ENCODE results near the gene GLB1L2.

Gene GLB1L2

DNA sequence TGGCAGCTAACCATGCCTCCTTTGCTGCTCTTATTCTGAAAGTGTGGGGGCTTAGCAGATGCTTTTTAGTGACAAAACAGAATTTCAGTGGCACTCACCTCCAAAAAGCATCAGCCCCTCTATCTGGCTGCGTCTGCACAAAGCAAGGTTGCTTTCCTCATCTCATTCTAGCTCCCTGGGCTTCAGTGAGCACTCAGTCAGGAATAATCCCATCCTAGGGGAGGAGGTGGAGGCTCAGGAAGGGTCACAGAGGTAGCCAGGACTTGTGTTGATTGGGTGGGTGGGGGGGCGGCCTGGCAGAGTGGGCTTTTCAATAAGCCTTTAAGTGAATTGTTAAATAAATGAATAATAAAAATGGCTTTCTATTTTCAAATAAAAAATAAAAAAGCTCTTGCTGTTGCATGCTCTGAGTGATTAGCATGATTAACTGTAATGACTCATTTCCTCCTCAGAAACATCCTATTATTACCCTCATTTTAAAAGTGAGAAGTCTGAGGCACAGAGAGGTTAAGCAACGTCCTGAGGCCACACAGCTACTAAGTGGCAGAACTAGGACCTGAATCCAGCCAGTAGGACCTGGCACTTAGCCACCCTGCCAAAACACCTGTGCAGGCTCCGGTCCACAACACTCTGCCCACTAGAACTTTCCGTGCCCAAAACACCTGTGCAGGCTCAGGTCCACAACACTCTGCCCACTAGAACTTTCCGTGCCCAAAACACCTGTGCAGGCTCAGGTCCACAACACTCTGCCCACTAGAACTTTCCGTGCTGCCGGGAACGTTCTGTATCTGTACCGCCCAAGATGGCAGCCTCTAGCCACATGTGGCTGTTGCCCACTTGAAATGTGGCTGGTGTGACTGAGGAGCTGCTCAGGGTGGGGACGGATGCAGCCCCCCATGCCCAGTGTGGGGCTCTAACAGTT is 74.7 kb downstream of the GLB1L2 start:
- FAIRE-seq: no peak

DNA sequence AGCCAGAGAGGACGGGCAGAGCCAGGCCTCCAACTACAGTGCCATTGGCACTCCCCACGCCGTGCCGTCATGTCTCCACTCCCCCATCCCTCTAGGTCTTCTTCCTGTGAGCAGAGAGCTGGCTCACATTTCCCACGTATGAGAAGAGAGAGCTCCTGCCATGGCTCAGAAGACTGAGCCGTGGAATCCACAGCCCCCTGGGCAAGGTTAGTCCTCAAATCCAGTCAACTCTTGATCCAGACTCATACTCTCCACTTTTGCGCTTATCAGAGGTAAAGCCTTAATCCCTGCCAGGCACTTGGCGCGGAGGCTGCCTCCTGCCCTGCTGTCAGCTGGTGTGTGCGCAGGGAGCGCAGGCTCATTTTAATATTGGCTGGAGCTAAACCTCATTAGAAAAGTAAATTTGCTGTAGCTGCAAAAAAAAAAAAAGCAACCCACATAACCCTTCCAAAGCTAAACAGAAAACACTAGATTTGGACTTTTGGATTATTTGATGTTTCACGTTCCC is 75.6 kb downstream of the GLB1L2 start:
- FAIRE-seq: no peak

DNA sequence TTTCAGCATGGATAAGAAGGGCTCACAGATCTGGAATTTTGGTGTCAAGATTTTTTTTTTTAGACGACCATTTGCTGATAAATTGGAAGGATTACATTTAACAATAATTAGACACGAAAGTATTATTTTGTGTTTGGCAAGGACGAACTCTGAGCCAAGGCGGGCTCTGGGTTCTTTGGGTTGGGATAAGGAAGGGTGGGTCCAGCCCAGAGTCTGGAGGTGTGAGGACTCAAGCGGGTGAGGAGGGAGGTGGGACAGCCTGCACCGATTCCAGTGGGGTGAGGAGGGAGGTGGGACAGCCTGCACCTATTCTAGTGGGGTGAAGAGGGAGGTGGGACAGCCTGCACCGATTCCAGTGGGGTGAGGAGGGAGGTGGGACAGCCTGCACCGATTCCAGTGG is 76.1 kb downstream of the GLB1L2 start:
- FAIRE-seq: no peak

DNA sequence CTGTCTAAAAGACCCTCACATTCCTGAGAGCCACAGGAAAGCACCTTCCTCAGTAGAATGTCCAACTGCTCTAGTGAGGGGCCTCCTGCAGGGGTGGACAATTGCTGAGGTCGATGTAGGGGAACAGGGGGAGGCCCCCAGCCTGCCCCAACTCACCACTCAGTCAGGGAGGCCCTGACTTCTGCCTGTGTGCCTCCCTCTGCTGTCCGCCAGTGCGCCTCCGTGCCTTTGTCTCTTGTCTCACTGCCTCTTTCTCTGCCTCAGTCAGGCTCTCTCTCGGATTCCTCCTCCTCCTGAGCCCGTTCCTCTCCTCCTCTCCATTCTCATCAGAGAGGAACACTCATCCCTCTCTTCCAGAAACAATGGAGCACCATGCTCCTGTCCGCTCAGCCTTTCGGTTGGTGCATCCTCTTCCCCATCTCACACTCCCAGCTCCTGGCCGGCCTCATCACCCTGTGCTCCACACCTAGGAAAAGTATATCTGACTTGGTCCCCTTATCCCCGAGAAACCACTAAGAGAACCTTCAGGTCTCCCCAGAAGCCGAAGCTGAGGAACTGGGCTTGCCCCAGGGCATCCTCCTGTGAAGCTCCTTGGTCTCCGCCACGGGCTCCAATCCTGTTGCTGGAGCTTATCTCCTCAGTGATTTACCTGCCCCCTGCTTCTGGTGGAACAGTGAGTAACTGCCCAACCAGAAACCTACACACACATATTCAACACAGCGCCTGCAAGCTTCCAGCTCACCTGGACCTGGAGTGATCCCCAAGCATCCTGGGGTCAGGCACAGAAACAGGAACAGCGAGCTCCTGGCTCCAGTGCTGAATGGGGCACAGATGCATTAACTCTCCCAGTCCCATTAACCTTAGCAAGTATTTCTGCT is 78.0 kb downstream of the GLB1L2 start:
- FAIRE-seq: no peak

DNA sequence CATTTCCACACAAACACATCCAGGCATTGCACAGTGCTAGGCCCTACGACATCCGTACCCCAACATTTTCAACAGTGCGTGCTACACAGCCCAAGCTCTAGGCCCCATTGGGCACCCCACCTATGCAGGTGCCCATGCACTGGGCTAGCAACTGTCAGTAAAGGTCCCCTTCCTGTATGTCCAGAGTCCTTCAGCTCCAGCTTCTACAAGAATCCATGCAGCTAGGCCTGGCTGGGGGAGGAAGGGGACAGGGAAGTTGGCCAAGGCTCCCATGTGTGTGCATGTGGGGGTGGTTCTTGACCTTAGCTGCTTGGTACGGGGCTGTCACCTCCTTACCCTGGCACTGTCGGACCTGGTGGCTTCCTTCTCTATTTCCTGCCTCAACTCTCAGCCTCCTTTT is 79.0 kb downstream of the GLB1L2 start:
- FAIRE-seq: no peak

DNA sequence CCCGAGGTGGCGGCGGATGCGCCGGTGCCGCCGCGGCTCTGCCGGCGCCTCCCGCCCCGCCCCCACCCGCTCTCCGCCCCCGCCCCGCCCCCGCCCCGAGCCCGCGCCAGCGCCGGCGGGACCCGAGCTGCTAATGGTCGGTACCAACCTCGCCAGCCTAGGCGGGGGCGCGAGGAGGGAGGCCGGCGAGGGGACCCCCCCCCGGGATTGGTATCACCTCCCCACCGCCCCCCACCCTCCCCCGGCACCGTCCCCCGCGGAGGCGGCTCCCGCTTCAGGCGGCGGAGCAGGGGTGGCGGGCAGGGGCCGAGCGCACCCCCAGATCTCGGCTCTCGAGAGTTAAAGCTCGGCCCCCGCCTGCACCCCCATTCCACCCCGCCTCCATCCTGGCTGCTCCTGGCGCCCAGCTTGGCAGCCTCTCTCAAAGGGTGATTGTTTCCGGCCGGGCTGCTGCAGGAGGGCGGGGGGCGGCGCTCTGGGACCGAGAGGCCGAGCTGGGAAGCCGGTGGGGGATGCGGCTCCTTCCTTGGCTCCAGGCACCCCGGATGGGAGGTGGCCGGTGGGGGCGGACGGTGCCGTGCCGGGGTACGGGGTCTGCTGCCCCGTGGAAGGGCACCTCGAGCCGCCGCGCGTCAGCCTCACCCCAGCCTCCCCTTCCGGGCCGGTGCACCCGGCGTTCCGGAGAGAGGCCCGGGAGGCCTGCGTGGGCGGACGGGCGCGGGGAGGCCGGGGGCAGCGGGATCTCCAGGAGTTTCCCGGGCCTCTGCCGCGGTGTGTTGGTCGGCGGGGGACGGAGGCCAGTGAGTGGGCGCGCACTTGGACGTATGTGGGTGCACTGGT is 80.6 kb downstream of the GLB1L2 start, which contains the start of gene B3GAT1:
TSS of gene B3GAT1 (minus strand) at position 40 of the 840 bp plus-strand sequence. CDS start 24,583 bp downstream, outside the sequence.
- no peak for FAIRE-seq

DNA sequence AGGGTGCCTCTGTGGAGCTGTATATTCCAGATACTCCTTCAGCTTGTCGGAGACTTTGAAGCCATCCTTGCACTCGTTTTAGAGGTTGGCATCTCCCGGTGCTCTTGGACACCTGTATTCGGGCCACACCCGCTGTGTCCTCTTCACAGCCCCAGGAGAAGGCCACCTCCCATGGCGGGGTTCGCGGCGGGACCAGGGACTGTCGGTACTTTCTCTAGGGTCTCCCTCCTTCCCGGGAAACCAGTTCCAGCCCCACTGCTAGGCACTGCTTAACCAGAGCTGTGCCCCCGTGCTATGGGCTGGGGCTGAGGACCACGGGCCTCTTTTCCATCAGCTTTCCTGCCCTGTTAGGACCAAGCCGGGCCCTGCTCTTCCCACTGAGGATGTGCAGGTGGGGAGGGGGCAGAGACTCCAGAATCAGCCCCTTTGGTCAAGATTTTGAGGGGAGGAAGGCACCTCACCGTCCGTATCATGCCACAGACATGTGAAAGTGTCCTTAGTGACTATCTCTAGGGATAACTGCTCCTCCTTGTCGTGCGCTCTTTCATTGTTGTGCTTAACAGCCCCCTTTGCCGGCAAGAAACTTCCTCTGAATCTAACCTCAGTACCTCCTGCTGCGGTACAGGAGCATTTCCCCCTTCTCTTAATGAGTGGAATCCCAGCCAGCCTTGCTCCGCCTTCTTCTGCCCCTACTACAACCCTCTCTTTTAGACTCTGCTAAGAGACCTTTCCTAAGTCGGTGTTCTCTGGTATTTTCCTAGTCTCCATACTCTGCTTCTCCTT is 81.4 kb downstream of the GLB1L2 start:
- FAIRE-seq: no peak

DNA sequence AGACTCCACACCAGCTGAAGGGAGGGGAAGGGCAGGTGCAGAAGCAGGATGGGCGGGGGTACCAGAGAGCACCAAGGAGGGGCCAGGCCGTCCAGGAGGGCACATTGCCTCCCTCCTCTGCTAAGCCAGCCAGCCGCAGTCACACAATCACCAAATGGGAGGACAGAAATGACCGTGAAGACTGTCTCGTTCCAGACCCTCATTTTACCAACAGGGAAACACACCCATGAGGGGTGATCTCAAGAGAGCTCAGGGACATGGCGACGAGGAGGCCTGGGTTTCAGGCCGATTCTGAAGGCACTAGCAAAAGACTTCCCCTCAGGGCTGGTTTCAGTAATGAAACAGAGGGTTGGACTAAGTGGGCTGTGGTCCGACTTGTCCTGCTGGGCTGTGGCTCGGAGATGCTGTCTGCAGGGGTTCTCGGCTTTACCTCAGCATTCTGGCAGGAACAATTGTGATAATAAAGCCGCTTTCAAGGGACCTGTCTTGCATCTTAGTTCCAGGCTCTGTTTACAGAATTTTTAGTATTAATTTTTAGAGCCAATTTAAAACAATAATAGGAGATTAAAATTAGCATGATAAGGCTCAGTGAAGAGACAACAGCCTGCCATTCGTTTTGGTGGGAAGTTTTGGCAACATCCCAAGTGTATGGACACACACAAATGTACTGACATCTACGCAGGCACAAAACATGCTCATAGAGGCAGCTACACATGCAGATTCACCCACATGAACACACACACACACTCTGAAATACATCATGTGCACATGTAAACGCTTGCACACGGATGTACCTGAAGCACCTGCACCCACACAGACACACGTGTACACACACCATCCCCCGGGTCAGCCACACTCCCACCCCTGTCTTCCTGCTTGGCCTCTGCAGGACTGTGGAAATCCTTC is 82.3 kb downstream of the GLB1L2 start:
- no peak for FAIRE-seq

DNA sequence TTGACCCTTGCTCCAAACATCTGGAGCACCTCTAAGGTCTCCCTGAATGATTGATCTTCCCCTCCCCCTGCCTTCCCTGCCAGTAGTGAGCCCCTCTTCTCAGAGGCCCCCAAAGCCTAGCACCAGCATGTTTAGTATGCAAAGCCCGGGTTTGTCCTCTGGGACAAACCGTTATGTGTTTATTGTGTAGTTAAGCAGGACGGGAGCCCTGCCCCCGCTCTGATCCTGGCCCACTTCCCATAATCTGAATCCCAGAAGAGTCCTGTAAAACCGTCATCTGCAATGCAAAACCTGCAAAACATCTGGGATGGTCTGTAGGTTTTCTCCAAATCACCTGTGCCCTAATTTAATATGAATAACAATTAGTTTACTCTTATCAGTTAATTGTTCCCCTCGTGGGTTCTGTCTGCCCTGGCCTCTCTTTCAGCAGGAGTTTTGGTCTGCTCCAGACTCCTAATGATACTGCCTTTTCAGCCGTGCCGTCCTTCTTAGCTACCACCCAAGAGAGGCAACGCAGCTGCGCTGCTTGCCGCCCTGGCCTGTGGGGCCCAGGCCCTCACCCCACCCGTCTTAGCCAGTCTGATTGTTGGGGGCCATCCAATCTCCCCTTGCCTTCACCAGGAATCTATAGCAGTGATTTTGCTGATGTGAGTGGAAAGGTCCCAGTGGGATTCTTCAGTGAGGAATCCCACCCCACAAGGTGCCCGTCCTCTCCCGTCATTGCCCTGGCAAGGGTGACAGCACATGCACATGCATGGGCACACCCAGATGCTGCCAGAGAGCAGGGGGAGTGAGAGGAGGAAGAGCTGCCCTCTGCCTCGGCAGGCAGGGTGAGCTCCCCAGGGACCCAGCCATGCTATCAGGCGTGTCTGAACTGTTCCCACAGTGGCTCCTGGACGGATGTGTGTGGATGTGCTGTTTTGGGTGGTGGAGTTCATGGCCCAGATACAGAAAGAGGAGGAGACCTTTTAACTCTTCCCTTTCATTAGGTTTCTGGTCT is 83.3 kb downstream of the GLB1L2 start:
- no peak for FAIRE-seq

DNA sequence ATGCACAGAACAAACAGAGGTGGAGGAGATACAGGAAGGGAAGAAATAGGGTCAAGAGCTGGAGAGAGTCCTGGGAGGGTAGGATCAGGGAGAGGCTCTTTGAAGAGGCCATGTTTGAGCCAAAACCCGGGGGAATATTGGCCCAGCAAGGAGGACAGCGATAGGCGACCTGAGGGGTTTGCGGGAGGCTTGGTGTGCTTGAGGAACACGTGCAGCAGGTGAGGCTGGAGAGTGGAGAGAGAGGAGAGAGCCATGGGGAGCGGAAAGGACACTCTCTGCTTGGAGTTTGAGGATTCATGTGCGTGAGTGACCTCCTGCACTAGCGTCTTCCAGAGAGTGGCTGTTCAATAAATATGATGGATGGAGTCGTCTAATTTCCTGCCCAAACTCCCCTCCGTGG is 84.9 kb downstream of the GLB1L2 start:
- FAIRE-seq: no peak

DNA sequence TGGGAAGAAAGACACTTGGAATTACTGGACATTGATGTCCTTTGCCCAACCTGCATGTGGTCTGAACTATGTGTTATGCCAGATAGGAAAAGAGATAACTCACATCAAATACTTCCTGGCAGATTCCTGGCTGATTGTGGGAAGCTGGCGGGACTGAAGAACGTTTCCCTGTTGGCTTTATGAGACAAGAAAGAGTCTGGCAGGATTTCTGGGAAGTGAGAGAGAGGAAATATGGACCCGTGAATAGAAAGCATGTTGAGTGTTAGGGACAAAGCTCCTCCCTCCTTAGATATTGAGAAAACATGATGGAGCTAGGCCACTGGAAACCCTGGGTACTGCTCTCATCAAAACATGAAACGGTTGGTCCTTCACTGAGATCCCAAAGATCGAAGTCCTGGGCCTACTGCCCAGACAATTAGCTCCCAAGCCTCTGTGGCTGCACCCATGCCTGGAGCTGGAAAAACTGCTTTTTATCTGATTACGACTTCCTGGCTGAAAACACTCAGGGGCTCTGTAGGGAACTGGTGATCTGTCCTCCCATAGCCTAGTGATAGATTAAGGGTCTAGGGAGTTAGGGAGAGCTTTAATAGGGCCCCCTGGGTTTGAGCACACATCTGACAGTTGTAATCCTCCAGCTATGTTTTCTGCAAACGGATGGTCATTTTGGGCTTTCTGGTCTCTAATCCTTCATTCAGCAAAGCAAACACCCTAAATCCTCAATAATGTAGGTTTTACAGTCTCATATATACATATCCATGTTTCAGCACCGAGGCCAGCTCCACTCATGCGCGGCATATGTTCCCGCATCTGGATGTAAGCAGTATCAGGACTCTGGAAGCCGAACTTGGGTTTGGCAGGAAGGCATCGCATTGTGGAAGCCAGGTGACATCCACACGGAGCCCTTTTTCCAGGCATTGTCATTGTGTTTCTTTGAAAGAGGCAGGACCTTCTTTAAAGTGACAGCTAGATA is 86.4 kb downstream of the GLB1L2 start:
- no peak for FAIRE-seq

DNA sequence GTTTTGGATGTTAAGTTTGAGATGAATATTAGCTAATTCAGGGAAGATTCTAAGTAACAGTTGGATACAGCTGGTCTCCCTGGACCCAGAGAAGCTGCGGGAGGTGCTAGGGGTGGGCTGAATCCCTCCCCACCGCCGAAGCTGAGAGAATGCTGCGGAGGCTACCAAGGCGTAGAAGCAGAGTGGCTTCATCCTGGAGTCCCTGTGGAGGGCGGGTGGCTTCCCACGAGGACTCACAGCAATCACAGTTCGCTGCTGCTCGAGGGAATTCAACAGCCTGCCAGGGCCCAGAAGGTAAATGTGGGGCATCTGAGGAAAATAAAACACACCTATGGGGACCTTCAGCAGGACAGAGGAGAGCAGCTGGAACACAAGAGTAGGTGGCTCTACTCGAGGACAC is 91.3 kb downstream of the GLB1L2 start:
- no peak for FAIRE-seq

DNA sequence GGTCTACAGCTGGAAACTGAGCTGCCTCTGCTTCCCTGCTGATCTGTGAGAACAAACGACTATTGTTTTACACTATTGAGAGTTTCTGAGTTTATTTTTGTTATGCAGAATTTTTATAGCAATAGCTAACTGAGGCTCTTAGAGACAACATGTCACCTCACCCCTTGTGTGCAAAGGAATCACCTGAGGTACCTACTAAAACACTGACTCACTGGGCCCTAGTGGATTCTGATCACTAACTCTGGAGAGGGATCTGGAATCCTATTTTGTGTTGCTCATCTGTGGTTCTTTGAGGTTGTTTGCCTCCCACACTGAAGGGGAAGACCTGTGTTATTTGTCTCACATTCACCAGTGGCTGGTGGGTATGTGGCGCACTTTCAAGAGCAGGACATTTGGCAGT is 93.6 kb downstream of the GLB1L2 start:
- FAIRE-seq: no peak

Measured in G401.6 (cell line).